ENCODE data around the gene EPHB1.

Gene EPHB1

GRCh38 chr3:134863915-134864314, 68.9 kb downstream of the EPHB1 start:
- no peak for TF ChIP-seq CTCF (IDR thresholded peaks at IDR 0.05; ENCODE audit: borderline replicate concordance, insufficient read depth, low read depth, low read length)
- no peak overlapping the region for H3K4me3 ChIP-seq (ENCODE audit: low read depth, low read length)

- no peak overlapping the region for H3K4me3 ChIP-seq (ENCODE audit: low read depth, low read length)
- no peak for TF ChIP-seq CTCF (IDR thresholded peaks at IDR 0.05; ENCODE audit: borderline replicate concordance, insufficient read depth, low read depth, low read length)
Observed at GRCh38 chr3:134864636-134865035, 69.6 kb downstream of the EPHB1 start.

- no peak overlapping the region for H3K4me3 ChIP-seq (ENCODE audit: low read depth, low read length)
- no peak for TF ChIP-seq CTCF (IDR thresholded peaks at IDR 0.05; ENCODE audit: borderline replicate concordance, insufficient read depth, low read depth, low read length)
Observed at GRCh38 chr3:134867277-134867676, 72.2 kb downstream of the EPHB1 start.

GRCh38 chr3:134869153-134869726, 74.2 kb downstream of the EPHB1 start:
- H3K4me3 ChIP-seq (ENCODE audit: low read depth, low read length), result no peak overlapping the region

GRCh38 chr3:134871818-134872217, 76.8 kb downstream of the EPHB1 start:
- TF ChIP-seq CTCF (IDR thresholded peaks at IDR 0.05; ENCODE audit: borderline replicate concordance, insufficient read depth, low read depth, low read length), result no peak
- no peak overlapping the region for H3K4me3 ChIP-seq (ENCODE audit: low read depth, low read length)

More at GRCh38 chr3:134869153-134869726, 74.2 kb downstream of the EPHB1 start:
- TF ChIP-seq CTCF (IDR thresholded peaks at IDR 0.05; ENCODE audit: borderline replicate concordance, insufficient read depth, low read depth, low read length), result no peak

GRCh38 chr3:134872440-134873388, 77.7 kb downstream of the EPHB1 start:
- no peak overlapping the region for H3K4me3 ChIP-seq (ENCODE audit: low read depth, low read length)
- no peak for TF ChIP-seq CTCF (IDR thresholded peaks at IDR 0.05; ENCODE audit: borderline replicate concordance, insufficient read depth, low read depth, low read length)
